Measurements from ENCODE around the gene TBC1D5. TPM values are rescaled to one million over a fixed set of nuclear protein-coding genes. Genes with fewer than 3 reads are reported as not detected.
A peak's percentile ranks its signal among the peaks of the same experiment; 100 is the strongest.

The TBC1D5 gene
- total and polyA plus RNA-seq, 7 donors = 7.2 to 82.3 (median 43.7) TPM

DNA sequence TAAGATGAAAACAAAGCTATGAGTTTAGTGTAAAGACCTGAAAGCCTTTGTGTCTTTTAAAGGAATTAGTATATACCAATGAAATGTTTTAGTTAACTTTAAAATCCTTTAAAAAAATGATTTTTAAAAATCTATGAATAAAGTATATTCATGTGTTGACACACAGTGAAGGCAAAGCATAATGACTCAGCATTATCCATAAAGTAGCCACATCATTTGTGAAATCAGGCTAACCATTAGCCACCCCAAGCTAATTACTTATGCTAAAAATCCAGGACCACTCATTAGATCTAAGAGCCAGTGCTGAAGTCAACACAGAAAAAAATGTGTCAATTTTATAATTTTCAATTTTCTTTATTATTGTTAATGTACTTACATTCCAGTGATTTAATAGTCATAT is 310.2 kb downstream of the TBC1D5 start:
- no peak overlapping the region for H3K27ac ChIP-seq
- intact Hi-C loops (cut with DNase I) = no loop called here
- DNase-seq = no peak

DNA sequence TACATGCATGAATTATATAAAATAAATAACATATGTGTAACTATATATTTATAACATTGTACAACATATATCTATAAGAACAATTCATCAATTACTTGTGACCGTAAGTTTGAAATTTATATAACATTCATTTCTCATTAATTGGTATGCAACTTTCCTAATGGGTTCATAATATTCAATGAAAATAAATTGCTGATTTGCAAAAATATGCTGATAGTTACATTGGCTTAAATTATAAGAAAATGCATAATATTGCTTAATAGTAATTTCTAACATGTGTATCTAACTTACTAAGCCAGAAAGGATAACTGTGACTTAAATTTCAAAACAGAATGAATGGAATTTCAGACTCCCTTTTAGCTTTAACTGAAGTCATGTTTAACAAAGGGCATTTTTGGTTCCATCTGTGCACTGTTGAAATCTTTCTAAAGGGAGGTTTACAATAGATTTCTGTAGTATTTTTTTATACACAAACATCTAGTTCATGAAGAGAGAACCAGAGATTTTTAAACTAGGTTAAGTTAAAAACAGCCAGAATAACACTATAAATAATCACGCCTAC is 310.9 kb downstream of the TBC1D5 start:
- no peaks in the 10 kb centered on the region for H3K36me3 ChIP-seq
- TF ChIP-seq, protein P1, sequence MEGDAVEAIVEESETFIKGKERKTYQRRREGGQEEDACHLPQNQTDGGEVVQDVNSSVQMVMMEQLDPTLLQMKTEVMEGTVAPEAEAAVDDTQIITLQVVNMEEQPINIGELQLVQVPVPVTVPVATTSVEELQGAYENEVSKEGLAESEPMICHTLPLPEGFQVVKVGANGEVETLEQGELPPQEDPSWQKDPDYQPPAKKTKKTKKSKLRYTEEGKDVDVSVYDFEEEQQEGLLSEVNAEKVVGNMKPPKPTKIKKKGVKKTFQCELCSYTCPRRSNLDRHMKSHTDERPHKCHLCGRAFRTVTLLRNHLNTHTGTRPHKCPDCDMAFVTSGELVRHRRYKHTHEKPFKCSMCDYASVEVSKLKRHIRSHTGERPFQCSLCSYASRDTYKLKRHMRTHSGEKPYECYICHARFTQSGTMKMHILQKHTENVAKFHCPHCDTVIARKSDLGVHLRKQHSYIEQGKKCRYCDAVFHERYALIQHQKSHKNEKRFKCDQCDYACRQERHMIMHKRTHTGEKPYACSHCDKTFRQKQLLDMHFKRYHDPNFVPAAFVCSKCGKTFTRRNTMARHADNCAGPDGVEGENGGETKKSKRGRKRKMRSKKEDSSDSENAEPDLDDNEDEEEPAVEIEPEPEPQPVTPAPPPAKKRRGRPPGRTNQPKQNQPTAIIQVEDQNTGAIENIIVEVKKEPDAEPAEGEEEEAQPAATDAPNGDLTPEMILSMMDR (IDR thresholded peaks at IDR 0.05) = no peak
- TF ChIP-seq POLR2A (IDR thresholded peaks at IDR 0.05) = no peak
- no peak for TF ChIP-seq POLR2AphosphoS5 (IDR thresholded peaks at IDR 0.05)
- no peak for TF ChIP-seq EP300 (IDR thresholded peaks at IDR 0.05)
- H3K27me3 ChIP-seq = no peaks in the 10 kb centered on the region
- no peaks in the 10 kb centered on the region for H3K9me3 ChIP-seq
- no peak overlapping the region for H3K4me3 ChIP-seq
- H3K27ac ChIP-seq = no peak overlapping the region
- no peak for DNase-seq
- intact Hi-C loops (cut with DNase I) = loop anchor here (2.0 kb wide), 1 partner anchor 409 kb away; no protein-coding TSS in a partner anchor
- WGBS, 2 donors = 98% methylated on average over 2 of the region's 2 CpGs
- H3K4me1 ChIP-seq = peaks cover 0 to 22% (median 0%) of the 10 kb centered on the region in 4 donors

More for the DNA sequence above, 310.2 kb downstream of the TBC1D5 start:
- TF ChIP-seq POLR2A (IDR thresholded peaks at IDR 0.05) (no peak), EP300 (IDR thresholded peaks at IDR 0.05) (no peak), POLR2AphosphoS5 (IDR thresholded peaks at IDR 0.05) (no peak)
- TF ChIP-seq, protein P1 (IDR thresholded peaks at IDR 0.05) = no peak
- Histone ChIP-seq H3K36me3 (no peaks in the 10 kb centered on the region), H3K4me3 (no peak overlapping the region), H3K9me3 (no peaks in the 10 kb centered on the region), H3K27me3 (no peaks in the 10 kb centered on the region), H3K4me1 (peaks cover 0 to 22% (median 0%) of the 10 kb centered on the region in 4 donors)

DNA sequence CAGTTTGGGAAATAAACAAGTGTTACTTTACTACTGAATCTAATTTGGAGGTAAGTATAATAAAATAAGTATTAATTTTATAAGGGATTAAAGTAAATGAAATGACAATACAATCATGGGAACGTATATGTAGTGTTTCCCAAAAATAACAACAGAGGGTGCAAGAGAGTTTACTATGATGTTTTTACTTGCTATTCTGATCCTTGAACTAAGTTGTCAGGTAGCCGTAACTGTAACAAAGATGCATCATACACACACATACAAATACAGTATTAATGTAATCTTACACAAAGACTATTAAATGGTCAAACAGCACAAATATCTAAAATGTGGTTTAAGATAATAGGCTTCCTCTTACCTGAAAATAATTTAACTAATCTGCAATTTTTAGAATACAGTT is 311.4 kb downstream of the TBC1D5 start:
- Histone ChIP-seq H3K9me3 (no peaks in the 10 kb centered on the region), H3K27me3 (no peaks in the 10 kb centered on the region), H3K4me3 (no peak overlapping the region), H3K36me3 (no peaks in the 10 kb centered on the region), H3K4me1 (peaks cover 0 to 22% (median 0%) of the 10 kb centered on the region in 4 donors), H3K27ac (no peak overlapping the region)
- TF ChIP-seq POLR2A (IDR thresholded peaks at IDR 0.05) = no peak
- TF ChIP-seq, protein P1 (IDR thresholded peaks at IDR 0.05) = peak in 2 of 4 experiments; percentile 33 to 41
- TF ChIP-seq EP300 (IDR thresholded peaks at IDR 0.05) = no peak
- WGBS, 2 donors = 14 to 35% methylated on average over 2 of the region's 2 CpGs
- intact Hi-C loops (cut with DNase I) = loop anchor here (2.0 kb wide), 1 partner anchor 410 kb away; no protein-coding TSS in a partner anchor
- no peak for DNase-seq

DNA sequence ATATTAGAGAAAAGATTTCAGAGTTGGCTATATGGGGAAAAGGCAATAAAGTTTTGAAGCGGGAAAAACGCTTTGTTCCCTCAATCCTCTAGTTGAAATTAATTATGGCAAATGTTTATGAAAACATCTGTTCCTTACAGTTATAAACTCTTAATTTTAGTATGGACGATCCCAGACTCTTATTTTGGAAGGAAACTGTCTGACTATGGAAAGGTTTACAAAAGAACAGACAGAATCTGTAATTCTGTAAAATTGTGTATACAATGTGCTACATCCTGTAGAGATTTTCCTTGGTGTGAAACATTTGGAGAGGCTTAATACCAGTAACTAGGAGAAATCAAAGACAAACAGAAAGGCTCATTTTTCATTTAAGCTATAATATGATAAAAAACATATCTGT is 311.8 kb downstream of the TBC1D5 start:
- no peak for DNase-seq
- Histone ChIP-seq H3K4me3 (no peak overlapping the region), H3K4me1 (peaks cover 0 to 22% (median 0%) of the 10 kb centered on the region in 4 donors), H3K9me3 (no peaks in the 10 kb centered on the region), H3K27me3 (no peaks in the 10 kb centered on the region), H3K27ac (no peak overlapping the region), H3K36me3 (no peaks in the 10 kb centered on the region)
- intact Hi-C loops (cut with DNase I) = loop anchor here (2.0 kb wide), 1 partner anchor 410 kb away; no protein-coding TSS in a partner anchor
- TF ChIP-seq, protein P1 (IDR thresholded peaks at IDR 0.05) = no peak
- TF ChIP-seq POLR2AphosphoS5 (IDR thresholded peaks at IDR 0.05) (no peak), EP300 (IDR thresholded peaks at IDR 0.05) (no peak), POLR2A (IDR thresholded peaks at IDR 0.05) (no peak)
- WGBS, 2 donors = 81 to 85% methylated on average over 3 of the region's 3 CpGs

Data from sigmoid colon (tissue), 7 donors.